Adrenal gland (tissue), 12 donors: Measurements from ENCODE around the gene EPHA4. TPM values are rescaled to one million over a fixed set of nuclear protein-coding genes. Genes with fewer than 3 reads are reported as not detected.

Source experiments
- DNase-seq, 7 donors: peaks; one replicate each; pipeline ENCODE4 v3.0.0-alpha.2; 2019 to 2020
- H3K27ac ChIP-seq, 5 donors: fragments of 200-600 bp; sonication (generic) in 4 of 5; 1 replicate in 3 of 5; 2 replicates in 2 of 5; pipeline versions ENCODE4 v1.5.1 to v1.8.0; 2016 to 2020; ENCODE audit warnings: mild to moderate bottlenecking in 1 of 5
- H3K27me3 ChIP-seq: fragments of 200-600 bp; 2 replicates; pipeline ENCODE4 v1.8.0; 2021
- H3K36me3 ChIP-seq, 2 donors: fragments of 200-600 bp; replicated peaks in 1 of 2; 1 replicate in 1 of 2; 2 replicates in 1 of 2; pipeline versions ENCODE4 v1.5.1 to v1.8.0; 2018 to 2022
- H3K4me1 ChIP-seq, 2 donors: fragments of 200-600 bp; replicated peaks in 1 of 2; 1 replicate in 1 of 2; 2 replicates in 1 of 2; pipeline versions ENCODE4 v1.5.1 to v1.8.0; 2018 to 2021
- H3K4me3 ChIP-seq, 4 donors: fragments of 200-600 bp; sonication (generic) in 3 of 4; one replicate each; pipeline ENCODE4 v1.5.1; 2016 to 2018
- H3K9me3 ChIP-seq, 3 donors: fragments of 200-600 bp; sonication (generic) in 1 of 3; replicated peaks in 1 of 3; 1 replicate in 2 of 3; 2 replicates in 1 of 3; pipeline versions ENCODE4 v1.5.1 to v1.8.0; 2016 to 2021
- CTCF ChIP-seq, 6 experiments: fragments of 450-650 bp in 4 of 6; fragments of 200-600 bp in 2 of 6; sonication (generic) in 1 of 6; IDR thresholded peaks; 1 replicate in 5 of 6; 2 replicates in 1 of 6; pipeline versions ENCODE4 v1.5.1 to v1.8.0; 2016 to 2021; ENCODE audit warnings: antibody characterized with exemption in 6 of 6, mild to moderate bottlenecking in 2 of 6, moderate library complexity in 1 of 6
- POLR2A ChIP-seq, 2 donors: fragments of 450-650 bp; IDR thresholded peaks; one replicate each; pipeline ENCODE4 v1.6.1; 2017; ENCODE audit warnings: antibody characterized with exemption in 2 of 2, mild to moderate bottlenecking in 2 of 2, moderate library complexity in 1 of 2
- WGBS, 4 donors: extraction: QIAGEN DNeasy Blood & Tissue Kit in 2 of 4; methylation state at CpG; one replicate each; pipeline versions ENCODE4 v1.1.5 to v1.1.7; 2013 to 2017; 5-methylcytosine and 5-hydroxymethylcytosine counted together
- intact Hi-C, 2 donors: fragments of 100-400 bp; cut with DNase I; formaldehyde crosslinking; loops; one replicate each; pipeline versions ENCODE4 v1.14.1 to v1.15.0; 2022 to 2023
- polyA plus RNA-seq, 3 donors: library from polyadenylated mRNA; stranded (reverse); fragments of 200-250 nt in 2 of 3; fragments of 350-450 nt in 1 of 3; fragmentation: Illumina TruSeq in 1 of 3; extraction: RNeasy Lipid Tissue Mini Kit (QIAGEN cat#74804) in 1 of 3; gene quantifications; one replicate each; pipeline ENCODE4 v1.2.3, GENCODE V29; 2013 to 2014
- total RNA-seq, 9 donors: library from RNA; depleted of rRNA in 4 of 9; stranded (reverse); fragments of >200 nt in 4 of 9; fragments of 120-200 nt in 1 of 9; fragmentation: NEBNext Ultra II Directional in 1 of 9; extraction: Animal tissue kit (Norgen Biotek cat#: 25700) in 1 of 9; gene quantifications; one replicate each; pipeline versions ENCODE4 v1.1.0 to v1.2.4, GENCODE V29; 2013 to 2023
- donor health status: healthy with polysubstance abuse.
- donor health status: Bipolar disorder and iron deficiency.
- donor health status: DM: yes; HTN: yes; CAD: no.
- donor health status: DM: no; HTN: no; CAD: no.
- donor health status: DM: no; HTN: no; CAD: no.
- donor health status: DM: yes; HTN: yes; CAD: no.

EPHA4 gene
- total and polyA plus RNA-seq, 12 donors, result 3.0 to 72.9 (median 12.1) TPM

- no peaks in the 10 kb centered on the region for H3K9me3 ChIP-seq
- no peaks in the 10 kb centered on the region for H3K4me1 ChIP-seq
- DNase-seq, result no peak
- no peaks in the 10 kb centered on the region for H3K36me3 ChIP-seq
- 95 to 100% (median 96%) methylated on average over 1 of the region's 1 CpG for WGBS, 4 donors
- intact Hi-C loops, result no loop called here
- no peak for TF ChIP-seq POLR2A (IDR thresholded peaks at IDR 0.05)
- H3K4me3 ChIP-seq, result no peak overlapping the region
- H3K27me3 ChIP-seq, result no peaks in the 10 kb centered on the region
- H3K27ac ChIP-seq, result no peak overlapping the region
These were observed 9.9 kb downstream of the EPHA4 start for GRCh38 chr2:221562226-221562625.

- intact Hi-C loops, result no loop called here
- H3K36me3 ChIP-seq, result no peaks in the 10 kb centered on the region
- H3K9me3 ChIP-seq, result no peaks in the 10 kb centered on the region
- TF ChIP-seq POLR2A (IDR thresholded peaks at IDR 0.05) (no peak), CTCF (IDR thresholded peaks at IDR 0.05) (no peak)
- H3K4me1 ChIP-seq, result no peaks in the 10 kb centered on the region
- DNase-seq, result no peak
- H3K27me3 ChIP-seq, result no peaks in the 10 kb centered on the region
- no peak overlapping the region for H3K4me3 ChIP-seq
- 83 to 90% (median 87%) methylated on average over 4 of the region's 4 CpGs for WGBS, 4 donors
- H3K27ac ChIP-seq, result no peak overlapping the region
These were observed 10.3 kb downstream of the EPHA4 start for GRCh38 chr2:221561770-221562169.

- intact Hi-C loops, result no loop called here
- H3K27me3 ChIP-seq, result no peaks in the 10 kb centered on the region
- H3K9me3 ChIP-seq, result no peaks in the 10 kb centered on the region
- H3K4me1 ChIP-seq, result no peaks in the 10 kb centered on the region
- H3K4me3 ChIP-seq, result no peak overlapping the region
- TF ChIP-seq CTCF (IDR thresholded peaks at IDR 0.05) (no peak), POLR2A (IDR thresholded peaks at IDR 0.05) (no peak)
- H3K36me3 ChIP-seq, result no peaks in the 10 kb centered on the region
- no peak for DNase-seq
- H3K27ac ChIP-seq, result no peak overlapping the region
- 73 to 81% (median 77%) methylated on average over 5 of the region's 5 CpGs for WGBS, 4 donors
These were observed 12.1 kb downstream of the EPHA4 start for GRCh38 chr2:221559991-221560390.

- Histone ChIP-seq H3K9me3 (no peaks in the 10 kb centered on the region), H3K4me1 (no peaks in the 10 kb centered on the region), H3K27me3 (no peaks in the 10 kb centered on the region), H3K4me3 (no peak overlapping the region), H3K27ac (no peak overlapping the region), H3K36me3 (no peaks in the 10 kb centered on the region)
- WGBS, 4 donors, result 87 to 94% (median 89%) methylated on average over 3 of the region's 3 CpGs
- intact Hi-C loops, result no loop called here
- no peak for DNase-seq
- TF ChIP-seq CTCF (IDR thresholded peaks at IDR 0.05) (no peak), POLR2A (IDR thresholded peaks at IDR 0.05) (no peak)
These were observed 14.0 kb downstream of the EPHA4 start for GRCh38 chr2:221558107-221558506.

- Histone ChIP-seq H3K36me3 (no peaks in the 10 kb centered on the region), H3K9me3 (no peaks in the 10 kb centered on the region), H3K27ac (no peak overlapping the region), H3K4me1 (no peaks in the 10 kb centered on the region), H3K4me3 (no peak overlapping the region), H3K27me3 (no peaks in the 10 kb centered on the region)
- WGBS, 4 donors, result 73 to 74% (median 73%) methylated on average over 2 of the region's 2 CpGs
- DNase-seq, result no peak
- TF ChIP-seq POLR2A (IDR thresholded peaks at IDR 0.05) (no peak), CTCF (IDR thresholded peaks at IDR 0.05) (no peak)
- intact Hi-C loops, result no loop called here
These were observed 16.6 kb downstream of the EPHA4 start for GRCh38 chr2:221555494-221555846.
